Peyer's patch (tissue), 4 donors: ENCODE data around the gene APH1A. TPM values are rescaled to one million over a fixed set of nuclear protein-coding genes. Genes with fewer than 3 reads are reported as not detected.
A peak's percentile ranks its signal among the peaks of the same experiment; 100 is the strongest.
"Not testable (repeated sequence)": the region's sequence is repeated elsewhere in the genome, so short reads cannot be mapped to it uniquely, and the experiment has no call there.

ENCODE experiments used
- DNase-seq, 3 donors: peaks; one replicate each; pipeline ENCODE4 v3.0.0-alpha.2; 2017 to 2019
- H3K27ac ChIP-seq, 4 donors: fragments of 200-600 bp; sonication (generic); one replicate each; pipeline ENCODE4 v1.5.1; 2016 to 2019
- H3K27me3 ChIP-seq, 2 donors: fragments of 200-600 bp; sonication (generic); one replicate each; pipeline ENCODE4 v1.5.1; 2019
- H3K36me3 ChIP-seq, 3 donors: fragments of 200-600 bp; sonication (generic); one replicate each; pipeline ENCODE4 v1.5.1; 2016 to 2019
- H3K4me1 ChIP-seq, 4 donors: fragments of 200-600 bp; sonication (generic); one replicate each; pipeline ENCODE4 v1.5.1; 2016 to 2019
- H3K4me3 ChIP-seq, 4 donors: fragments of 200-600 bp; sonication (generic); 1 replicate in 3 of 4; 2 replicates in 1 of 4; pipeline ENCODE4 v1.5.1; 2016 to 2019; ENCODE audit warnings: mild to moderate bottlenecking in 1 of 4
- H3K9me3 ChIP-seq, 4 donors: fragments of 200-600 bp; sonication (generic); one replicate each; pipeline ENCODE4 v1.5.1; 2016 to 2019; ENCODE audit warnings: mild to moderate bottlenecking in 1 of 4
- CTCF ChIP-seq, 6 experiments: fragments of 450-650 bp in 4 of 6; fragments of 200-600 bp in 2 of 6; sonication (generic) in 1 of 6; IDR thresholded peaks; one replicate each; pipeline ENCODE4 v1.5.1; 2017 to 2019; ENCODE audit warnings: antibody characterized with exemption in 6 of 6, mild to moderate bottlenecking in 3 of 6, moderate library complexity in 1 of 6
- POLR2A ChIP-seq, 2 donors: fragments of 450-650 bp; IDR thresholded peaks; one replicate each; pipeline ENCODE4 v1.5.1; 2017; ENCODE audit warnings: antibody characterized with exemption in 2 of 2, mild to moderate bottlenecking in 2 of 2, moderate library complexity in 2 of 2
- small RNA-seq, 2 donors: library from RNA; depleted of rRNA; stranded (forward); fragments of <200 nt; gene quantifications; one replicate each; pipeline ENCODE3, GENCODE V24; 2016
- total RNA-seq, 4 donors: library from RNA; depleted of rRNA; stranded (reverse); fragments of >200 nt; gene quantifications; one replicate each; pipeline ENCODE4 v1.1.0, GENCODE V29; 2016

APH1A gene
- total RNA-seq, 4 donors from 2014 or later: 78.4 to 106 (median 99.3) TPM

- peaks cover 0 to 57% (median 3%) of the 10 kb centered on the region in 3 donors for H3K36me3 ChIP-seq
- no peak overlapping the region for H3K27ac ChIP-seq
- no peaks in the 10 kb centered on the region for H3K4me1 ChIP-seq
- TF ChIP-seq CTCF (IDR thresholded peaks at IDR 0.05) (no peak), POLR2A (IDR thresholded peaks at IDR 0.05) (no peak)
- no peak overlapping the region for H3K4me3 ChIP-seq
- H3K27me3 ChIP-seq: no peaks in the 10 kb centered on the region
- no peaks in the 10 kb centered on the region for H3K9me3 ChIP-seq
- no peak for DNase-seq
Observed at GRCh38 chr1:150226486-150226885, 42.3 kb downstream of the APH1A start.

- Histone ChIP-seq H3K4me1 (no peaks in the 10 kb centered on the region), H3K27ac (no peak overlapping the region), H3K36me3 (peaks cover 0 to 57% (median 3%) of the 10 kb centered on the region in 3 donors), H3K4me3 (no peak overlapping the region), H3K27me3 (no peaks in the 10 kb centered on the region), H3K9me3 (no peaks in the 10 kb centered on the region)
- no peak for DNase-seq
- TF ChIP-seq CTCF (IDR thresholded peaks at IDR 0.05) (no peak), POLR2A (IDR thresholded peaks at IDR 0.05) (no peak)
Observed at GRCh38 chr1:150225546-150225945, 43.3 kb downstream of the APH1A start.

- no peak for TF ChIP-seq CTCF (IDR thresholded peaks at IDR 0.05)
- TF ChIP-seq POLR2A (IDR thresholded peaks at IDR 0.05): no peak
- H3K9me3 ChIP-seq: no peaks in the 10 kb centered on the region
- H3K27ac ChIP-seq: no peak overlapping the region
- H3K4me1 ChIP-seq: no peaks in the 10 kb centered on the region
- H3K27me3 ChIP-seq: no peaks in the 10 kb centered on the region
- H3K4me3 ChIP-seq: no peak overlapping the region
- no peak for DNase-seq
- H3K36me3 ChIP-seq: peaks cover 0 to 57% (median 3%) of the 10 kb centered on the region in 3 donors
Observed at GRCh38 chr1:150224983-150225382, 43.8 kb downstream of the APH1A start.

GRCh38 chr1:150221552-150221951 is 47.3 kb downstream of the APH1A start:
- Histone ChIP-seq H3K27me3 (no peaks in the 10 kb centered on the region), H3K4me1 (no peaks in the 10 kb centered on the region), H3K4me3 (no peak overlapping the region), H3K36me3 (peaks cover 0 to 48% (median 3%) of the 10 kb centered on the region in 3 donors), H3K27ac (no peak overlapping the region), H3K9me3 (no peaks in the 10 kb centered on the region)
- no peak for DNase-seq
- no peak for TF ChIP-seq POLR2A (IDR thresholded peaks at IDR 0.05)
- TF ChIP-seq CTCF (IDR thresholded peaks at IDR 0.05): peak in 5 of 6 experiments; percentile 29 to 51 (median 48)

DNA sequence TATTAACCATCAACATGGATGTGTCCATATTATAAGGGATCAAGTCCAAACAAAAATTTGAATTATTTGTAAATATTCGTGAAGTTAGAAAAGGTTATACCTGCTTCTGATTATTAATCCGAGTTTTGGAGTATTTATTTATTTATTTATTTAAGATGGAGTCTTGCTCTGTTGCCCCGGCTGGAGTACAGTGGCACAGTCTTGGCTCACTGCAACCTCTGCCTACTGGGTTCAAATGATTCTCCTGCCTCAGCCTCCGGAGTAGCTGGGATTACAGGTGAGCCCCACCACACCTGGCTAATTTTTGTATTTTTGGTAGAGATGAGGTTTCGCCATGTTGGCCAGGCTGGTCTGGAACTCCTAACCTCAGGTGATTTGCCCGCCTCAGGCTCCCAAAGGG is 53.0 kb downstream of the APH1A start:
- H3K4me1 ChIP-seq, H3K4me3 ChIP-seq, H3K36me3 ChIP-seq, H3K27me3 ChIP-seq, H3K9me3 ChIP-seq, DNase-seq, H3K27ac ChIP-seq: not testable (repeated sequence)

Small RNA genes within 50 kb of the gene (small RNA-seq; reads per million reads assigned to genes)
- gene RNU2-17P: 0.12 to 0.13 reads per million in 2 donors

Other genes with a start within 250 kb of the APH1A start
- 10 to 100 TPM; 36.1 to 70.1 (median 42.0) TPM for gene VPS45, start 201.2 kb downstream of the APH1A start, total RNA-seq
- gene PLEKHO1, start 119.1 kb downstream of the APH1A start, total RNA-seq: 100 to 1,000 TPM in 1 of 4 donors, 10 to 100 TPM in 3; 12.6 to 106 (median 29.6) TPM
- gene ANP32E, start 32.9 kb downstream of the APH1A start, total RNA-seq: 10 to 100 TPM in 2 of 4 donors, 1 to 10 TPM in 2; 7.3 to 24.8 (median 9.9) TPM
- not detected for gene CA14, start 11.2 kb downstream of the APH1A start, total RNA-seq
- 10 to 100 TPM in 1 of 4 donors, 1 to 10 TPM in 1, not detected in 2; 3.6 to 17.3 TPM for gene C1orf54, start 3.8 kb upstream of the APH1A start, total RNA-seq
- 1 to 10 TPM; 1.7 to 5.7 (median 5.1) TPM for gene CIART, start 13.5 kb upstream of the APH1A start, total RNA-seq
- gene MRPS21, start 24.8 kb upstream of the APH1A start, total RNA-seq: 10 to 100 TPM; 21.9 to 46.2 (median 32.5) TPM
- 100 to 1,000 TPM in 1 of 4 donors, 10 to 100 TPM in 3; 71.6 to 132 (median 91.1) TPM for gene PRPF3, start 52.5 kb upstream of the APH1A start, total RNA-seq
- 10 to 100 TPM; 21.5 to 44.6 (median 28.2) TPM for gene RPRD2, start 95.1 kb upstream of the APH1A start, total RNA-seq
- gene TARS2, start 218.4 kb upstream of the APH1A start, total RNA-seq: 10 to 100 TPM in 3 of 4 donors, 1 to 10 TPM in 1; 7.7 to 15.4 (median 12.3) TPM
- 10 to 100 TPM in 2 of 4 donors, 1 to 10 TPM in 2; 1.4 to 11.6 (median 9.6) TPM for gene ECM1, start 239.1 kb upstream of the APH1A start, total RNA-seq
- gene FALEC, start 246.7 kb upstream of the APH1A start, total RNA-seq: not detected